ENCODE measurements around the gene ZNF346.

The ZNF346 gene

DNA sequence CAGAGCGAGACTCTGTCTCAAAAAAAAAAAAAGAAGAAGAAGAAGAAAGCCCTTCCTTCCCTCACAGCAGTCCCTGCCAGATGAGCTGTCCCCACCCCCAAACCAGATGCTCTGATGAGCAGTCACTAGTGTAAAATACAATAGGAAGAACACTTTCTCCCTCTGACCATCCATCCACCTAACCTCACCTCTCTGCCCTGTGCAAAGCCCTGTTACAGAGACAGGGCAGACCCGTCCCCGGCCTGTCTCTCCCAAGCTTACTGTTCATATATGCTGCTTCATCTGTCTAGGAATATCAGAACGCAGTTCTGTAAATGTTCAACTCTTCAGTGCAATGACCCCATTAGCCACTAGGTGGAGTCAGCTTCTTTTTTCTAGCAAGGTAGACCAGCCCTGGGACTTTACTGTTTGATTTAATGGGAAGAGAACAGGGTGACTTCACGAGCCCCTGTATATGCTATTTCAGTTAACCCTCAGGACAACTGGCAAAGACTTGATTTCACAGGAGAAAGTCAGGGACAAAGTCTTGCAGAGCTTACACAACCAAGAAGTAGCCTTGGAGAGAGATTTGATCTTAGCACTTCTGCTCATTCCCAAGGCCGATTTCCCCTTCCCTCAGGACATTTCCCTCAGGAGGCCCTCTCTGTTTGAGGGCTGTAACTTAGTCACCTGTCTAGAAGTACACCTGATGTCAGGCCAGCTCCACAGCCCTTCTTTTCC, 49.3 kb downstream of the ZNF346 start:
- peak; percentile 69 for DNase-seq

DNA sequence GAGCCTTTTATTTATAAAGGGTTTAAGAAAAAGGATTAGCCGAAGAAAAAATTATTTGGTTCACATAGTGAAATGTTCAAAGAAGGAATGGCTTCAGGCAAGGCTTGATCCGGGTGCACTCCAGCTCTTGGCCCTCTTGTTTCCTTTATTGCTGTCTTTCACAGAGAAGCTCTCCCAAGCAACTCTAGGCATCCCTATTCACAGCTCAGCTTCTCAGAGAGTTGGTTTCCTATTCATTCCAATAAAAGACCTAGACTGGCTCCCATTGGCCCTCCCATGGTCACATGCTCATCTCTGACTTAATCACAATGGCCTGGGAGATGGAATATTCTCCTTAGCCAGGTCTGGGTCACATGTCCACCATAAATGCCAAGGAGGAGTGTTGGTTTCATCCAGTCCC, 54.8 kb downstream of the ZNF346 start:
- DNase-seq = peak; percentile 14

DNA sequence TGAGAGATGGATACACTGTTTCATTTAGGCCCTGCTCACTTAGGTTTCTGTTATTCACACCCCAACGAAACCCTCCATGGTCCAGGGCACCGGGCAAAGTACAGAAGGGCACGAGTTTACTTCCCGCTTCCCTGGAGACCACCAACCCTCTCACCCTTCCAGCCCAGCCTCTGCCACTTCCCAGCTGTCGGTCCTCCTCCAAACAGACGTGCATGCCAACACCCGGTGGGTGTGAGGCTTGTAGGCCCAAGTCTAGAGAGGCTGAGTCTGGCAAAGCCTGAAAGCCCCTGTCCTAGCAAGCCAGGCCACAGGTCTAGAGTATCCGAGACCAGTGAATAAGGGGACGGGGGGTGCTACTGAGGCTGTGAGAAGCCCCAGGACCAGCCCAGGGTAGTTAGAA, 57.1 kb downstream of the ZNF346 start:
- DNase-seq = no peak

DNA sequence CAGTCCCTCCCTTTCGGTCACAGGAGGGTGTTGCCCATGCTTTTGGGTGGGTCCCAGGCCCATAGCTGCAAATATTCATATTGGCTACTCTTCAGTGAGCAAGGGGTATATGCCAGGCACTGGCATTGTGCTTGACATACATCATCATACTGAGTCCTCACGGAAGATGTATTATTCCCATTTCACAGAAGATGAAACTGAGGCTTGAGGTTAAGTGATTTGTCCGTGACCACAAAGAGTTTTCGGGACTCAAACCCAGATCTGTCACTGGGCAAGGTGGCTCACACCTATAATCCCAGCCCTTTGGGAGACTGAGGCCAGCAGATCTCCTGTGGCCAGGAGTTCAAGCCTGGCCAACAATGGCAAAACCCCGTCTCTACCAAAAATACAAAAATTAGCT, 57.8 kb downstream of the ZNF346 start:
- DNase-seq = no peak

DNA sequence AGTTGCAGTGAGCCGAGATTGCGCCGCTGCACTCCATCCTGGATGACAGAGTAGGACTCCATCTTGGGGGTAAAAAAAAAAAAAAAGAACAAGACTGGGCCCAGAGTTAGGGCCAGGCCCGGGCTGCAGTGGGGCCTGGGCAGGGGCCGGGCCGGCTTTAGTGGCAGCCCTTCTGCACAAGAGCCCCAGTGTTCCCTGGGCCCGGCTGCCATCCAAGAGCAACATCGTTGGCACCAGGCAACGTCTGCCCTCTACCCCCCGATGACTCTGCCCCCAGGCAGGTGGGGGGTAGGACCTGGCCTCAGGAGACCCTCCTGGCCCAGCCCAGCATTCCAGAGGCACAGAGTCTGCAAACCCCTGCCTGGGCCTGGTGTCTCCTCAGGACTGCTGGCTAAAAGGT, 59.4 kb downstream of the ZNF346 start:
- no peak for DNase-seq

DNA sequence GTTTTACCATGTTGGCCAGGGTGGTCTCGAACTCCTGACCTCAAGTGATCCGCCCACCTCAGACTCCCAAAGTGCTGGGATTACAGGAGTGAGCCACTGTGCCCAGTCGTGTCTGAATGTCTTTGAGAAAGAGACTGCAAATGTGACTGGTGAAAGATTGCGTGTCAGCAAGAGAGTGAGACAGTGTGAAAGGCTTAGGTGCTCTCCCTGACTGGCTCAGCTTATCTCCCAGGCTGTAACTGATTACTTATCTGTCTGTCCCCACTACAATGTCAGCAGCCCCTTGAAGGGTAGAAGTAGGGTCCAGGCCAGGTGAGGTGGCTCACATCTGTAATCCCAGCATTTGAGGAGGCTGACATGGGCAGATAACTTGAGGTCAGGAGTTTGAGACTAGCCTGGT, 60.9 kb downstream of the ZNF346 start:
- DNase-seq = no peak

DNA sequence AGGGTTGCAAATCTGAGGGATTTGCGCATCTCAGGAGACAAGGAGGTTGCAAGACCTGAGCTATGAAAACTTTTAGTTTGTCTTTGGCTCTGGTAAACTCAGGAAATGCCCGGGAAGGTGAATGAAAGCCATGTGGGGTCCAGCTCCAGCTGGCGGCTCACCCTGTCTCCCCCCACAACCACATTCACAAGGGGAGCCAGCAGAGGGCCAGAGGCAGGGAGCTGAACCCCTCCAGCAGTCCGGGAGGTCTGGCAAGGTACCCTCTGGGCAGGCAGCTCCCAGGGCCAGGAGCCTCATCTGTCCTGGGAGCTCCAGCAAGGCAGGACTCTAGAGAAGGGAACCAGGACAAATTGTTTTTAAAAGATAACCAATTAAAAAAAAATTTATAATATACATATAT, 61.7 kb downstream of the ZNF346 start:
- no peak for DNase-seq

DNA sequence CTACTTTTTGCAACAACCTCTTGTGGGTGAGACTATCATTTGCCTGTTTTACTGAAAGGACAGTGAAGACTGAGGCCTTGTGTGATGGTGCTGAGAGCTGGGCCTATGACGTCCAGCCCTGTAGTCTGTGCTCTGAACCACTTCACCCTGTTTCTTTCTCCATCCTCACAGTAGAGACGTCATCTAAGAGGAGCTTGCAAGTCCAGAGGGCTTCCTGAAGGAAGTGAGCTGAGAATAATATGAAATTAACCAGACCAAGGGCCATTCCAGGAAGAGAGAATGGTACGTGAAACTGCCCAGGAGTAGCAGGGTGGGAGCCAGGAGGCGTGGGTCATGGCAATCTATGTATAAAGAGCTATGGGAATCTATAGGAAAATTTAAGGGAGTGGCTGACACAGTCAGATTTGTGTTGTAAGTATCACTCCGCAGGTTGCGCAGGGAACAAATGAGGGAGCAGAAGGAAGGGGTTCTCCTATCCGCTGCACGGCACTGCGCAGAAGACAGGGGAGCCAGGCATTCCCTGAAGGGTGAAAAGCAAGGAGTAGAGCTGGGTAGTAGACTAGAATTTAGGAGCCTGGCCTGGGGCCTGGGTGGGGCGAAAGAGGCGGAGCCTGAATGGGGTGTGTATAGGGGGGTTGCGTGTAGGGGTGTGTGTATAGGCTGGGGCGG, 63.6 kb downstream of the ZNF346 start:
- DNase-seq = no peak

DNA sequence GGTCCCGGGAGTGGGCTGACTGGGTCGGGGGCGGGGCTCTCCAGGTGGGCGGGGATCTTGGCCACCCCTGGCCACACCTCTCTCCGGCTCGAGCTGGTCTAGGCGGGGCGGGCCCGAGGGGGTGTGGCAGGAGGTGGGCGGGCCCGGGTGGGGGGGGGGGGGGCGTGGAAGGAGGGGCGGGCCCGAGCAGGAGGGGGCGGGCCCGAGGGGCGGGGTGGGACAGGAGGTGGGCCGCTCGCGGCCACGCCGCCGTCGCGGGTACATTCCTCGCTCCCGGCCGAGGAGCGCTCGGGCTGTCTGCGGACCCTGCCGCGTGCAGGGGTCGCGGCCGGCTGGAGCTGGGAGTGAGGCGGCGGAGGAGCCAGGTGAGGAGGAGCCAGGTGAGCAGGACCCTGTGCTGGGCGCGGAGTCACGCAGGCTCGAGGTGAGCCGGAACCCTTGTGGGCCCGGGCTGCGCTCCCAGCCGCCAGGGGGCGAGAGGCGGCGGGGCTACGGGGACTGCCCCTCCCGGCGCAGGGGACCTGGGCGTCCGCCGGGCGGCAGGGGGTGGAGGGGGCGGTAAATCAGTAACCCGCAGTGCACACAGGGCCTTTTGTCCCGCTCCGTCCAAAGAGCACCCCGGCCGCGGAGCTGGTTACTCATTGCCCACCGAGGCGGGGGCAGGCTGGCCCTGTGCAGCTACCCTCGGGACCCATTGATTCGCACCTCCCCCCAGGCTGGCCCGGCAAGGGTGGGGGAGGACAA, 64.3 kb downstream of the ZNF346 start, which contains the start of gene FGFR4:
Gene FGFR4 (plus strand): TSS at position 262 of the 744 bp plus-strand sequence. CDS start 2,688 bp downstream, outside the sequence.
- peak; percentile 65 for DNase-seq

DNA sequence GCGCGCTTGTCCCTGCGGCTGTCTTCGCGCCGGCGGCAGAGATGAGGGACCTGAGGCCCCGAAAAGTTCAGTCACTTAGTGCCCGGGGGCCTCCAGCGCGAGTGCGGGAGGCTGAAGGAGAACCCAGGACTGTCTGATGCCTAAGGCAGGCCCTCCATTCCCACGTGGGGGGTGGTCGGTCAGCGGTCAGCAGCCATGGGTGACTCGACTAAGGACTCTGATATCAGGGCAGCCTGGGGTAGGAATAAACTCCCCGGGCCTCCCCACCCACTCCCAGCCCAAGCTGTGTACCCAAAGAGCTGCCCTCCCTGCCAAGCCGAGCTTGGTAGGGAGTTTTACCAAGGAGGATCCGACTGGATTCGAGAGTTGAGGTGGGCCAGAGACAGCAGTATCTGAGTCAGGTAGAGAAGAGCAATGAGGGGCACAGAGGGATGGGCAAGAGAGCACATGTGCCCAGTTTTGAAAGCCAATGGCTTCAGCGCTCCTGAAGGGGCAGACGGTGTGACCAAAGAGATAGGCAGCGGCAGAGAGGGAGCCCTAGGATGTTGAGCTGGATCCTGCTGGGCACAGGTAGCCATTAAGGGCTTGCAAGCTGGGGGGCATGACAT, 65.0 kb downstream of the ZNF346 start:
- no peak for DNase-seq

DNA sequence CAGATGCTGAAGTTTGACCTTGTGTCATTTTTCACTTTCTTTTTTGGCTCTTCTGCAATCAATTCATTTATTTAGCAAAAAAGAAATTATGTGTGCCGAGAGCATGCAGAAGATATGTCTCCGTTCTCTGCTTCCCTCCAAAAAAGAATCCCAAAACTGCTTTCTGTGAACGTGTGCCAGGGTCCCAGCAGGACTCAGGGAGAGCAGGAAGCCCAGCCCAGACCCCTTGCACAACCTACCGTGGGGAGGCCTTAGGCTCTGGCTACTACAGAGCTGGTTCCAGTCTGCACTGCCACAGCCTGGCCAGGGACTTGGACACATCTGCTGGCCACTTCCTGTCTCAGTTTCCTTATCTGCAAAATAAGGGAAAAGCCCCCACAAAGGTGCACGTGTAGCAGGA, 66.6 kb downstream of the ZNF346 start:
- DNase-seq = no peak

DNA sequence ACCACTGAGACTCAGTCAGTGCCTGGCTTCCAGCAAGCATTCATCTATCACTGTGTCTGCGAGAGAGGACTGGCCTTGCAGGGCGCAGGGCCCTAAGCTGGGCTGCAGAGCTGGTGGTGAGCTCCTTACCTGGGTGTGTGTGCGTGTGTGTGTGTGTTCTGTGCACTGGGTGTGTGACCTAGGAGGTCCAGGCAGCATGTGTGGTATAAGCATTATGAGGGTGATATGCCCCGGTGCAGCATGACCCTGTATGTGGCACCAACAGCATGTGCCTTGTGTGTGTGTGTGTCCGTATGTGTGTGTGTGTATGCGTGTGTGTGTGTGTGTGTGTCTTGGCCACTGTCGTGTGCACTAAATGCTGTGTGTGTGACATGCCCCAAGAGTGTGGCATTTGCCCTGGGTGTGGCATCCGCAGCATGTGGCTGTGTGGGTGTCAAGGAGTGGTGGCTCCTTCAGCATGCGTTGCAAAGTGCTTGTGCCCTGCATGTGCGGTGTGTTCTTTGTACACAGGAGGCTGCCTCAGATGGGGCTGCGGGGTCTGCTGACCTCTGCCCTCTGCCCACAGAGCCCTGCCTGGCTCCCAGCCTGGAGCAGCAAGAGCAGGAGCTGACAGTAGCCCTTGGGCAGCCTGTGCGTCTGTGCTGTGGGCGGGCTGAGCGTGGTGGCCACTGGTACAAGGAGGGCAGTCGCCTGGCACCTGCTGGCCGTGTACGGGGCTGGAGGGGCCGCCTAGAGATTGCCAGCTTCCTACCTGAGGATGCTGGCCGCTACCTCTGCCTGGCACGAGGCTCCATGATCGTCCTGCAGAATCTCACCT, 67.5 kb downstream of the ZNF346 start:
- DNase-seq = no peak

DNA sequence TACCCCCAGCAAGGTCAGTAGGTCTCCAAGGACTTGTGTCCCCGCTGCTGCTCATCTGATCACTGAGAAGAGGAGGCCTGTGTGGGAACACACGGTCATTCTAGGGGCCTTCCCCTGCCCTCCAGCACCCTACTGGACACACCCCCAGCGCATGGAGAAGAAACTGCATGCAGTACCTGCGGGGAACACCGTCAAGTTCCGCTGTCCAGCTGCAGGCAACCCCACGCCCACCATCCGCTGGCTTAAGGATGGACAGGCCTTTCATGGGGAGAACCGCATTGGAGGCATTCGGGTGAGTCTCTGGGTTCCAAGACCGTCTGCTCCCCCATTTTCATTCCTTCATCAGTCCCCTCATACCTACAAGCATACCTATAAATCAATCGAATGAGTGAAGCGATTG, 68.3 kb downstream of the ZNF346 start:
- DNase-seq = no peak

DNA sequence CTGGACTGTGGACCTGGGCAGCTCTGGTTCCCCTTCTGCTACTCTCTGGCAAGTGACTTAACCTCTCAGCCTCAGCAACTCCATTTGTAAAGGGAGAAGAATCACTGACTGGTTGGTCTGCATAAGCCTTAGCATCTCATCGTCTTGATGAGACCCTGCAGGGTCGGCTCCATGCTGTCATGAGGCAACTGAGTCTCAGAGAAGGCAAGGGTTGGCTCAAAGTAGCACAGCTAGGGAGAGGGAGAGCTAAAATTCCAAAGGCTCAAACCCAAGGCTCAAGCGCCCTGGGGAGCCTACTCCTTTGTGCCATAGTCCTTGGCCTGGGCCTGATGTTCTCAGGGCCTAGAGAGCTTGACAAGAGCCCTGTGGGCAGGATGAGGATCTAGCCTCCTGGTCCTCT, 68.7 kb downstream of the ZNF346 start:
- DNase-seq = no peak

DNA sequence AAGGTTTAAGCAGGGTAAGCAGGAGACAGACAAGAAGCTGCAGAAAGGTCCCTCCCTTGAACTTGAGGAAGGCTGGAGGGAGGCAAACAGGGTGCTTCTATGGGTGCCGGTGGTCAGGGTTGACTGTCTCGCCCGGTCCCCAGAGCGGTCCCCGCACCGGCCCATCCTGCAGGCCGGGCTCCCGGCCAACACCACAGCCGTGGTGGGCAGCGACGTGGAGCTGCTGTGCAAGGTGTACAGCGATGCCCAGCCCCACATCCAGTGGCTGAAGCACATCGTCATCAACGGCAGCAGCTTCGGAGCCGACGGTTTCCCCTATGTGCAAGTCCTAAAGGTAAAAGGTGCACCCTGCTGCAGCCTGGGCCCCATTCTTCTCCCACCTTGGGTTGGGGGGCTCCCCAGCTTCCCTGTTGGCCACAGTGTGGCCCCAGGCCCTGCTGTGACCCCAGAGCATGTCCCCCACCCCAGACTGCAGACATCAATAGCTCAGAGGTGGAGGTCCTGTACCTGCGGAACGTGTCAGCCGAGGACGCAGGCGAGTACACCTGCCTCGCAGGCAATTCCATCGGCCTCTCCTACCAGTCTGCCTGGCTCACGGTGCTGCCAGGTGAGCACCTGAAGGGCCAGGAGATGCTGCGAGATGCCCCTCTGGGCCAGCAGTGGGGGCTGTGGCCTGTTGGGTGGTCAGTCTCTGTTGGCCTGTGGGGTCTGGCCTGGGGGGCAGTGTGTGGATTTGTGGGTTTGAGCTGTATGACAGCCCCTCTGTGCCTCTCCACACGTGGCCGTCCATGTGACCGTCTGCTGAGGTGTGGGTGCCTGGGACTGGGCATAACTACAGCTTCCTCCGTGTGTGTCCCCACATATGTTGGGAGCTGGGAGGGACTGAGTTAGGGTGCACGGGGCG, 69.9 kb downstream of the ZNF346 start:
- no peak for DNase-seq

DNA sequence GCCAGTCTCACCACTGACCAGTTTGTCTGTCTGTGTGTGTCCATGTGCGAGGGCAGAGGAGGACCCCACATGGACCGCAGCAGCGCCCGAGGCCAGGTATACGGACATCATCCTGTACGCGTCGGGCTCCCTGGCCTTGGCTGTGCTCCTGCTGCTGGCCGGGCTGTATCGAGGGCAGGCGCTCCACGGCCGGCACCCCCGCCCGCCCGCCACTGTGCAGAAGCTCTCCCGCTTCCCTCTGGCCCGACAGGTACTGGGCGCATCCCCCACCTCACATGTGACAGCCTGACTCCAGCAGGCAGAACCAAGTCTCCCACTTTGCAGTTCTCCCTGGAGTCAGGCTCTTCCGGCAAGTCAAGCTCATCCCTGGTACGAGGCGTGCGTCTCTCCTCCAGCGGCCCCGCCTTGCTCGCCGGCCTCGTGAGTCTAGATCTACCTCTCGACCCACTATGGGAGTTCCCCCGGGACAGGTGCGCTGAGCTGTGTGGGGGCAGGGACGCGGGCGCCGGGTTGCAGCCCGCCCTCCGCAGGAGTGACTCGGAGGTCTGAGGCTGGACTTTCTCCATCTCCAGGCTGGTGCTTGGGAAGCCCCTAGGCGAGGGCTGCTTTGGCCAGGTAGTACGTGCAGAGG, 70.7 kb downstream of the ZNF346 start:
- no peak for DNase-seq

DNA sequence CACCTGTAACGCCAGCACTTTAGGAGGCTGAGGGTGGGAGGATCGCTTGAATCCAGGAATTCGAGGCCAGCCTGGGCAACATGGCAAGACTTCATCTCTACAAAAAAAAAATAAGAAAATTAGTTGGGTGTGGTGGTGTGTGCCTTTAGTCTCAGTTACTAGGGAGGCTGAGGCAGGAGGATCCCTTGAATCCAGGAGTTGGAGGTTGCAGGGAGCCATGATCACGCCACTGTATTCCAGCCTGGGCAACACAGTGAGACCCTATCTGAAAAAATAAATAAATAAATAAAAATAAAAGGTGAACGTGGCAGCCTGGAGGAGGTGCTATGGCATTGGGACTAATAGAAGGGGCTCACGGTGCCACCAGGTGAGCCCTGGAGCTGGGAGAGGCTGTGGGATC, 71.3 kb downstream of the ZNF346 start:
- DNase-seq = no peak

DNA sequence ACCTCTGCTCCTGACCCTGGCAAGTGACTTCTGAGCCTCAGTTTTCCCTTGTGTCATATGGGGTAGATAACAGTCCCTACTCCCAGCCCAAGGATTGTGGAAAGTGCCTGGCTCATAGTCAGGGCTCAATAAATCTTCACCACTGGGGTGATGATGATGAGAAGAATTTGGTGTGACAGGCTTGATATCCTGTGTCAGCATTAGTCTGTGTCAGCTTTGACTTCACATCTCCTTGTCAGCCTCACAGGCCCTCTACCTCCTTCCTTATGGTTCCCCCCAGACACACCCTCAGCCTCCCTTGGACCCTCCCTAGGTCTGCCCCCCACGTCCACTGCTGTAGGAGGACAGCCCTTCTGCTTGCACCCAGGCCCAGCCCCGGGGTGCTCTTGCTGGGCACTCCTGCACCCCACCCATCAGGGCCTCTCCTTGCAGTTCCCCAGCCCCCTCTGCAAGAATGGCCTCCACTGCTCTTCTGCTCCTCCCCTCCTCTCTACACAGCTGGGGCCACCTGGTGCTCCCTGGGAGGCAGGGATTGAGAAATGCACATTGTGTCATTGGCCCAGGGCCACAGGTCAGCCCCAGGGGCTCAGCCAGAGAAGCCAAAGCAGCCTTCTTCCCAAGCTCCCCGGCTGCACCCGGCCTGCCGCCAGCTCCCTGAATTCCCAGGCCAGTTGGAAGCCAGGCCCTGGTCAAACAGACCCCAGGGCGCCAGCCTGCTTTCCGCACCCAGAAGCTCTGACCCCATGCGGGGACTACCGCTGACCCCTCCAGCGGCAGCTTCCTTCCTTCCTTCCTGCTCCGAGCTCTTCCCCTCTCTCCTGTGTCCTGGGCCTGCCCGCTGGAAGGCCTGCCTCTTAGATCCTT, 72.0 kb downstream of the ZNF346 start:
- DNase-seq = no peak

DNA sequence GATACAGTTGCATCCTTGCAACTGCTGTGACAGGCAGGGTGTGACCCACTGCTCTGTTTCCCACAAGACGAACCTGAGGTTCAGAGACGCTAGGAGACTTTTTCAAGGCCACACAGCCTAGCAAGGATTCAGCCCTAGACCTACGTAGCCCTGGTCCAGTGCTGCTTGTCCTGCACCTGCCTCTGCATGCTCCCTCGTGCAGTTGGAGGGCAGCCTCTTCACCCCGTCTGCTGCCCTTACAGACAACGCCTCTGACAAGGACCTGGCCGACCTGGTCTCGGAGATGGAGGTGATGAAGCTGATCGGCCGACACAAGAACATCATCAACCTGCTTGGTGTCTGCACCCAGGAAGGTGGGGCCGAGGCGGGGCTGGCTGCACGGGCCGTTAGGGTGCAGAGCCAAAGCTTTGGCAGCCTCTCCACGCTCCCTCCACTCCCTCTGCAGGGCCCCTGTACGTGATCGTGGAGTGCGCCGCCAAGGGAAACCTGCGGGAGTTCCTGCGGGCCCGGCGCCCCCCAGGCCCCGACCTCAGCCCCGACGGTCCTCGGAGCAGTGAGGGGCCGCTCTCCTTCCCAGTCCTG, 72.7 kb downstream of the ZNF346 start:
- no peak for DNase-seq

Data from NCI-H2029 (cell line).